Esophagus squamous epithelium (tissue), 5 donors: Measurements from ENCODE around the gene AP1S2. TPM values are rescaled to one million over a fixed set of nuclear protein-coding genes. Genes with fewer than 3 reads are reported as not detected.
A peak's percentile ranks its signal among the peaks of the same experiment; 100 is the strongest.

Experiments
- DNase-seq: peaks from one replicate; lab custom pipeline; 2025; lab: John Stamatoyannopoulos, UW
- H3K27ac ChIP-seq, 4 donors: fragments of 200-600 bp; sonication (generic); one replicate each; pipeline ENCODE4 v1.5.1; 2016 to 2019; ENCODE audit warnings: mild to moderate bottlenecking in 1 of 4
- H3K27me3 ChIP-seq, 4 donors: fragments of 200-600 bp; sonication (generic); 1 replicate in 3 of 4; 2 replicates in 1 of 4; pipeline versions ENCODE4 v1.5.1 to v1.6.0; 2017 to 2021; ENCODE audit warnings: antibody characterized with exemption in 1 of 4
- H3K36me3 ChIP-seq, 3 donors: fragments of 200-600 bp; sonication (generic); one replicate each; pipeline ENCODE4 v1.5.1; 2016 to 2019
- H3K4me1 ChIP-seq, 3 donors: fragments of 200-600 bp; sonication (generic); one replicate each; pipeline ENCODE4 v1.5.1; 2017 to 2019
- H3K4me3 ChIP-seq, 4 donors: fragments of 200-600 bp; sonication (generic); 1 replicate in 3 of 4; 2 replicates in 1 of 4; pipeline ENCODE4 v1.5.1; 2016 to 2019; ENCODE audit warnings: mild to moderate bottlenecking in 2 of 4, moderate library complexity in 1 of 4
- H3K9me3 ChIP-seq, 3 donors: fragments of 200-600 bp; sonication (generic); one replicate each; pipeline ENCODE4 v1.5.1; 2016 to 2019
- POLR2A ChIP-seq, 4 donors: fragments of 450-650 bp; IDR thresholded peaks; one replicate each; pipeline ENCODE4 v1.6.1; 2017; ENCODE audit warnings: antibody characterized with exemption in 4 of 4, mild to moderate bottlenecking in 4 of 4, moderate library complexity in 3 of 4
- WGBS, 2 donors: methylation state at CpG; one replicate each; pipeline ENCODE4 v1.1.5; 2018; 5-methylcytosine and 5-hydroxymethylcytosine counted together
- intact Hi-C: fragments of 100-400 bp; cut with DNase I; formaldehyde crosslinking; loops from one replicate; pipeline ENCODE4 v1.15.0; 2022
- total RNA-seq, 4 donors: library from RNA; depleted of rRNA; stranded (reverse); fragments of >200 nt; gene quantifications; one replicate each; pipeline ENCODE4 v1.1.0, GENCODE V29; 2016
- TF ChIP-seq, protein P1 (sequence below), 6 experiments: fragments of 450-650 bp in 4 of 6; fragments of 200-600 bp in 2 of 6; sonication (generic) in 2 of 6; IDR thresholded peaks; one replicate each; pipeline ENCODE4 v1.5.1; 2016 to 2019; ENCODE audit warnings: antibody characterized with exemption in 6 of 6, mild to moderate bottlenecking in 4 of 6, moderate library complexity in 4 of 6
- donor health status: DM: yes; HTN: yes; CAD: no.

AP1S2 gene
- total RNA-seq, 4 donors from 2014 or later, result 6.0 to 28.5 (median 17.6) TPM

DNA sequence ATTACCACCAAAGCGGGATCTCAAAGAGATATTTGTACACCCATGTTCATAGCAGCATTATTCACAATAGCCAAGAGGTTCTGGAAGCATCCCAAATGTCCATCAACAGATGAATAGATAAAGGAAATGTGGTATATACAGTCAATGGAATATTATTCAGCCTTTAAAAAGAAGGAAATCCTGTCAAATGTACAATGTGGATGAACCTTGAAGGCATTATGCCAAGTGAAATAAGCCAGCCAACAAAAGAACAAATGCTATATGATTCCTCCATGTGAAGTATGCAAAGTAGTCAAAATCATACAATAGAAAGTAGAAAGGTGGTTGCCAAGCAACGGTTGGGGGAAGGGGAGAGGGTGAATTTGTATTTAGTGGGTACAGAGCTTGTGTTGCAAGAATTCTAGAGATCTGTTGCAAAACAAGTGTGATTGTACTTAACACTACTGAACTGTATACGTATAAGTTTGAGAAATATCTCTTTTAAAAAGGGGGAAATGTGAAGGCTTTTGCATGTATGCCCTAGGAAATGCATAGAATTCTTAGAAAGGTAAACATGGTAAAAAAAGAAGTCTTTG lies 69.3 kb downstream of the AP1S2 start:
- no peak for DNase-seq
- Histone ChIP-seq H3K9me3 (no peaks in the 10 kb centered on the region), H3K36me3 (peaks cover 0 to 38% (median 0%) of the 10 kb centered on the region in 3 donors), H3K4me3 (no peak overlapping the region), H3K4me1 (peaks cover 6 to 7% (median 7%) of the 10 kb centered on the region in 3 donors), H3K27me3 (no peaks in the 10 kb centered on the region), H3K27ac (no peak overlapping the region)
- intact Hi-C loops, result no loop called here
- TF ChIP-seq POLR2A (IDR thresholded peaks at IDR 0.05), result no peak
- TF ChIP-seq, protein P1, sequence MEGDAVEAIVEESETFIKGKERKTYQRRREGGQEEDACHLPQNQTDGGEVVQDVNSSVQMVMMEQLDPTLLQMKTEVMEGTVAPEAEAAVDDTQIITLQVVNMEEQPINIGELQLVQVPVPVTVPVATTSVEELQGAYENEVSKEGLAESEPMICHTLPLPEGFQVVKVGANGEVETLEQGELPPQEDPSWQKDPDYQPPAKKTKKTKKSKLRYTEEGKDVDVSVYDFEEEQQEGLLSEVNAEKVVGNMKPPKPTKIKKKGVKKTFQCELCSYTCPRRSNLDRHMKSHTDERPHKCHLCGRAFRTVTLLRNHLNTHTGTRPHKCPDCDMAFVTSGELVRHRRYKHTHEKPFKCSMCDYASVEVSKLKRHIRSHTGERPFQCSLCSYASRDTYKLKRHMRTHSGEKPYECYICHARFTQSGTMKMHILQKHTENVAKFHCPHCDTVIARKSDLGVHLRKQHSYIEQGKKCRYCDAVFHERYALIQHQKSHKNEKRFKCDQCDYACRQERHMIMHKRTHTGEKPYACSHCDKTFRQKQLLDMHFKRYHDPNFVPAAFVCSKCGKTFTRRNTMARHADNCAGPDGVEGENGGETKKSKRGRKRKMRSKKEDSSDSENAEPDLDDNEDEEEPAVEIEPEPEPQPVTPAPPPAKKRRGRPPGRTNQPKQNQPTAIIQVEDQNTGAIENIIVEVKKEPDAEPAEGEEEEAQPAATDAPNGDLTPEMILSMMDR (IDR thresholded peaks at IDR 0.05), result no peak
- WGBS, 2 donors, result 78 to 93% methylated on average over 3 of the region's 3 CpGs

DNA sequence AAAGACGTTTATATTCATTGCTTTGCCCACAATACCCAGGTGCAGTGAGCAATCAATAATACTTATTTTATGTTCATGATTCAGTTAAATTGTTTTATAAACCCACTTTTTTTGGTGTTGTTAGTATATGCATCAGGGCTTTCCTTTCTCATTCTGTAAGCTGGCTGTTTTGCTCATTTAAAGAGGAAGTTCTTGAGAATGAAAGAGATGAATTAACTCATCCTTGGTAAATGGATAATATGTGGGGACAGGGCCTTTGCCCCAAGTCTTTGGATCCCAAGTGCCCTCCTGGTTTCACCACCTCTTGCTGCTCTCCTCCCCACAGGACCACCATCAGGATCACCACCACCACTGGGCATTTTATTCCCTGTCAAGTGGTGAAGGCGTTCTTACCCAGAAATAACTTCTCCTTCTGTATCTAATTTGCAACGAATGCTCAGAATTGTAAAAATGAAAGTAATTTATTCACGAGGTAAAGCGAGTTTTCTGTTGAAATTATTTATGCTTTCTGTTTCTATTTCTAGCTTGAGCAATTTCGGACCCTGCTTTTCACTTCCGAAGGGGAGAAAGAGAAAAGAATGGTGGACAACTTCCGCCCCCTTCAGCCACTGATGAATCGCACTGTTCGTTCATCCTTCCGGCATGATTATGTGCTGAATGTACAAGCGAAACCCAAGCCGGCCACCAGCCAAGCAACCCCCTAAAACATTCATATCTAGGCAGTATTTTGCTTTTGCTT lies 72.5 kb downstream of the AP1S2 start:
- Histone ChIP-seq H3K4me1 (no peaks in the 10 kb centered on the region), H3K9me3 (no peaks in the 10 kb centered on the region), H3K36me3 (peaks cover 0 to 67% (median 0%) of the 10 kb centered on the region in 3 donors), H3K27me3 (no peaks in the 10 kb centered on the region), H3K27ac (peak overlapping the region in 2 of 4 donors; percentile 17 to 22), H3K4me3 (peak overlapping the region in 1 of 4 donors; percentile 14)
- no peak for DNase-seq
- TF ChIP-seq, protein P1 (IDR thresholded peaks at IDR 0.05), result no peak
- TF ChIP-seq POLR2A (IDR thresholded peaks at IDR 0.05), result no peak
- intact Hi-C loops, result no loop called here
- WGBS, 2 donors, result 59 to 63% methylated on average over 10 to 13 of the region's 13 CpGs

Other genes starting within 250 kb of the AP1S2 start
- under 1 TPM in 3 of 4 donors, not detected in 1; 0.19 to 0.83 (median 0.22) TPM for gene CLTRN, start 190.0 kb downstream of the AP1S2 start, total RNA-seq
- 10 to 100 TPM in 1 of 4 donors, 1 to 10 TPM in 3; 3.7 to 12.6 (median 5.0) TPM for gene CA5B, start 116.5 kb downstream of the AP1S2 start, total RNA-seq
- 1 to 10 TPM; 2.5 to 6.5 (median 5.1) TPM for gene ZRSR2, start 64.3 kb downstream of the AP1S2 start, total RNA-seq